Measurements from ENCODE around the gene CEP250.
A peak's percentile ranks its signal among the peaks of the same experiment; 100 is the strongest.
"Not testable (repeated sequence)": the region's sequence is repeated elsewhere in the genome, so short reads cannot be mapped to it uniquely, and the experiment has no call there.

The CEP250 gene

DNA sequence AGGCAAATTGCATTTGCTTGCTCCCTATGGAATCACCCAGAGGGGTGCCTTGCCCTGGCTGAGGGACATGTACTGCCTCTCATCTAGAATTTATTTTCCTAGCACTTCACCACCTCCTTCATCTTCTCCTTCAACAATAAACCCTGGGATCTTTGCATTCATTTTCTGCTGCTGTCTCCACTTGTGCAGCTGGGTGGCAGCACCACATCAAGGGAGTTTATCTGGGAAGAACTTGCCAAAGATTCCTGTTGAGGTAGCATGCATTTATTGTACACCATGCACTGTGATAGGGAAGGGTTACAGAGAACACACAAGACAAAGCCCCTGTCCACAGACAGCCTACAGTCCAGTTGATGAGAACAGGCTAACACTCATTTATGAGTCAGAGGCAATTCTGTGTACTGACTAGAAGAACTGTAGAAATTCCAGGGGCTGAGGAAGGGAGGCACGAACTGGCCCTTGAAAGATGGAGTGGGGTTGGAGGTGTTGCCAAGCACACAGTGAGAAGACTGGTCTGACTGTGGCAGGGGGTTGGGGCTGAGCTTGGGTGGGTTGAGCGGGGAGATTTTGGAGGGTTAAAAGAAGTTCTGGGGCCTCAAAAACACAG, 56.5 kb downstream of the CEP250 start:
- H3K36me3 ChIP-seq (ENCODE audit: insufficient read depth, low read length) = no peaks in the 10 kb centered on the region
- H3K9ac ChIP-seq (ENCODE audit: low read depth, low read length) = no peak overlapping the region
- H3K9me3 ChIP-seq (ENCODE audit: control insufficient read depth, insufficient read depth, low read length) = no peaks in the 10 kb centered on the region
- no peaks in the 10 kb centered on the region for H3K4me1 ChIP-seq (ENCODE audit: insufficient read depth, low read length)

GRCh38 chr20:35514371-35514932, 59.1 kb downstream of the CEP250 start:
- Histone ChIP-seq H3K36me3 (ENCODE audit: insufficient read depth, low read length) (no peaks in the 10 kb centered on the region), H3K4me1 (ENCODE audit: insufficient read depth, low read length) (no peaks in the 10 kb centered on the region), H3K9me3 (ENCODE audit: control insufficient read depth, insufficient read depth, low read length) (no peaks in the 10 kb centered on the region), H3K9ac (ENCODE audit: low read depth, low read length) (no peak overlapping the region)

GRCh38 chr20:35515341-35515740, 59.9 kb downstream of the CEP250 start:
- no peaks in the 10 kb centered on the region for H3K4me1 ChIP-seq (ENCODE audit: insufficient read depth, low read length)
- no peaks in the 10 kb centered on the region for H3K9me3 ChIP-seq (ENCODE audit: control insufficient read depth, insufficient read depth, low read length)
- no peaks in the 10 kb centered on the region for H3K36me3 ChIP-seq (ENCODE audit: insufficient read depth, low read length)
- H3K9ac ChIP-seq (ENCODE audit: low read depth, low read length) = no peak overlapping the region

DNA sequence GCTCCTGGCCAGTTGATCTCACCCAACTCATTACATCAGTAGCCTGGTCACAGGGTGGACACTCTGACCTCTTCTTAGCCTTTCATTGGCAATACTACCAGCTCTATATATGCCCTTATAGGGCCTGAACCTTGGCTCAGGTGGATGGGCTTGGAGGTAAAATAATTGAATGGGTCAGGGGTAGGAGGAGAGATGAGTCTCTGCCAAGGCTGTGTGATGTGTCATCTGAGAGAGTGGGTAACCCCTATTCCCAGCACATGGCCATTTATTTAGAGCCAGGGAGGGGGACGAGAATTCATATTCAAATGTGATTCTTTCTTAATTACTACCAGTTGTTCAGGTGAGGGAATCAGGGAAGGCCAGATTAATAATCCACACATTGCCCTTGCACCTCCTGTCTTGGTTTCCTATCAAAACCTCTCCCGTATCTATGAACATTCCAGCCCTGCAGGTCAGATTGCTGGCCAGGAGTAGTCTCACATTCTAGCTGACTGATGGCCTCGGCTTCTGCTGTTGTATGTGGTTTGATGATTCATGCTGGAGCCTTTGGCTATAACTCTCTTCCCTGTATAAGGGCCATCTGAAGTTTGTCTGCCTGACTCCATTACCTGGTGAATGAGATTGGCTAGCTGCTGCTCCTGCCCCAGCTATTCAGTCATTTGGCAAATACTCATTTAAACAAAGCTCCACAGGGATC, 60.7 kb downstream of the CEP250 start:
- H3K36me3 ChIP-seq (ENCODE audit: insufficient read depth, low read length) = no peaks in the 10 kb centered on the region
- no peaks in the 10 kb centered on the region for H3K9me3 ChIP-seq (ENCODE audit: control insufficient read depth, insufficient read depth, low read length)
- H3K4me1 ChIP-seq (ENCODE audit: insufficient read depth, low read length) = no peaks in the 10 kb centered on the region
- no peak overlapping the region for H3K9ac ChIP-seq (ENCODE audit: low read depth, low read length)

DNA sequence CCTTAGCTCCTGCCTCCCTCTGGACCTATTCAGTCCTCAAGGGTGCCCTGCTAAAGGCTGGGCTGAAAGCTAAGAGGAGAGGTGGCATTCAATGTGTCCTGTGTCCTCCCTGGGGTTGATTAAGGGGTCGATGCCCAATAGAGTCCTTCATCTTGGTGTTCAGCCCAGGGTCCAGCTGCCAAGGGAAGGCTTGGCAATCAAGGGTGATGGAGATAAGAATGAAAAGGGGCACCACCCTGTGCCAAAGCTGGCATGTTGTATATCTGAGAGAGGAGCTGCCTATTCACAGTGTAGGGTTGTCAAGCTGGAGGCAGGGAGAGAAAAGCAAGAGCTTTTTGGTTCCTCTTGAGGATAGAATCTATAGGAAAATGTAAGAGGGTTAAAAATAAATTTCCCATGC, 61.7 kb downstream of the CEP250 start:
- H3K4me1 ChIP-seq (ENCODE audit: insufficient read depth, low read length) = no peaks in the 10 kb centered on the region
- H3K36me3 ChIP-seq (ENCODE audit: insufficient read depth, low read length) = no peaks in the 10 kb centered on the region

GRCh38 chr20:35517767-35518166, 62.4 kb downstream of the CEP250 start:
- H3K4me1 ChIP-seq (ENCODE audit: insufficient read depth, low read length); H3K9ac ChIP-seq (ENCODE audit: low read depth, low read length); H3K36me3 ChIP-seq (ENCODE audit: insufficient read depth, low read length); H3K9me3 ChIP-seq (ENCODE audit: control insufficient read depth, insufficient read depth, low read length): not testable (repeated sequence)

More for the DNA sequence above, 61.7 kb downstream of the CEP250 start:
- Histone ChIP-seq H3K9ac (ENCODE audit: low read depth, low read length) (no peak overlapping the region), H3K9me3 (ENCODE audit: control insufficient read depth, insufficient read depth, low read length) (no peaks in the 10 kb centered on the region)

DNA sequence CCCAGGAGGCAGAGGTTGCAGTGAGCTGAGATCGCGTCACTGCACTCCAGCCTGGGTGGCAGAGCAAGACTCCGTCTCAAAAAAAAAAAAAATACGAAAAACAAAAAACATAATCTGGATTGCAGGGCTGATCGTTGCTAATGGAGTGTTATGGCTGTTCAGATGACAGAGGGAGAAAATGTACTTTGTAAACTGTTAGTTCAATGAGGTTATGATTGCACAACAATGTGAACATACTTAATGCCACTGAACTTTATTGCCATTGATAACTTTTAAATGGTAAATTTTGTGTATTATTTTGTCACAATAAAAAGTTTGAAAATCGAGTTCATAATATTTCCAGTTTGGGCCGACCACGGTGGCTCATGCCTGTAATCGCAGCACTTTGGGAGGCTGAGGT, 63.6 kb downstream of the CEP250 start:
- Histone ChIP-seq H3K9ac (ENCODE audit: low read depth, low read length) (no peak overlapping the region), H3K9me3 (ENCODE audit: control insufficient read depth, insufficient read depth, low read length) (no peaks in the 10 kb centered on the region), H3K36me3 (ENCODE audit: insufficient read depth, low read length) (no peaks in the 10 kb centered on the region), H3K4me1 (ENCODE audit: insufficient read depth, low read length) (no peaks in the 10 kb centered on the region)

GRCh38 chr20:35523298-35523888, 68.0 kb downstream of the CEP250 start:
- H3K9ac ChIP-seq (ENCODE audit: low read depth, low read length) = no peak overlapping the region

DNA sequence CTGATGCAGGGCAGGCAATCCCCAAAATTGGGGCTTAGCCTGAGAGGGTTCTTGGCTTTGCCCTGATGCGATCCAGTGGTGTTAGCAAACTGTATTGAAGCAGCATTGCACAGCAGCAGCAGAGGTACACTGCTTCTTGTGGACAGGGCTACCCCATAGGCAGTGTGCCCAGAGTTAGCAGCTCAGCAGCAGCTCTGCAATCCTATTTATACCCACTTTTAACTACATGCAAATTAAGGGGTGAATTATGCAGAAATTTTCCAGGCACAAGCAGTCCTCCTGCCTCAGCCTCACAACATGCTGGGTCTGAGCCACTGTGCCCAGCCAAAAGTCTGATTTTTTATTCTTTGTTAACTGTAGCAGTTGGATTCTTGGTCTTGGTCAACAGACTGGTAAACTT, 70.2 kb downstream of the CEP250 start:
- Histone ChIP-seq H3K4me1 (ENCODE audit: insufficient read depth, low read length) (no peaks in the 10 kb centered on the region), H3K36me3 (ENCODE audit: insufficient read depth, low read length) (no peaks in the 10 kb centered on the region), H3K9me3 (ENCODE audit: control insufficient read depth, insufficient read depth, low read length) (no peaks in the 10 kb centered on the region; the same call in 1 of the 2 replicates), H3K9ac (ENCODE audit: low read depth, low read length) (no peak overlapping the region)

More at GRCh38 chr20:35523298-35523888, 68.0 kb downstream of the CEP250 start:
- H3K36me3 ChIP-seq (ENCODE audit: insufficient read depth, low read length) = no peaks in the 10 kb centered on the region
- no peaks in the 10 kb centered on the region for H3K4me1 ChIP-seq (ENCODE audit: insufficient read depth, low read length)
- no peaks in the 10 kb centered on the region; the same call in 1 of the 2 replicates for H3K9me3 ChIP-seq (ENCODE audit: control insufficient read depth, insufficient read depth, low read length)

GRCh38 chr20:35527122-35527769, 71.8 kb downstream of the CEP250 start:
- H3K9ac ChIP-seq (ENCODE audit: low read depth, low read length) = no peak overlapping the region
- no peaks in the 10 kb centered on the region for H3K36me3 ChIP-seq (ENCODE audit: insufficient read depth, low read length)
- no peaks in the 10 kb centered on the region; the same call in 1 of the 2 replicates for H3K9me3 ChIP-seq (ENCODE audit: control insufficient read depth, insufficient read depth, low read length)
- H3K4me1 ChIP-seq (ENCODE audit: insufficient read depth, low read length) = no peaks in the 10 kb centered on the region

DNA sequence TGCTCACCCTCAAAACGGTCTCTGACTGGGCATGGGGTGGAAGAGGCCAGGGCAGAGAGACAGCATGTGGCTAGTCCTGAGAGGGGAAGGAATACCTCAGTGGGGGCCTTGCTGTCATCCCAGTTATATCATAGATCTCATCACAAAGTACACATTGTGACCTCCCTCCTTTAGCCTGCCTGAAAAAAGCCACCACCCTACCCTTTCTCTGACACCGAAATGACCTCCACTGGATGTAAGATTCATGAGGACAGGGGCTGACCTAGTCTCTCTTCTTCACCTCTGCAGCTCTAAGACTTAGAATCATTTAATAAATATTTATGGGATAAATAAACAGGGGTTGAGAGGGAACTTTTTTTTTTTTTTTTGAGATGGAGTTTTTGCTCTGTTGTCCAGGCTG, 74.2 kb downstream of the CEP250 start, which contains the start of gene C20orf173:
Gene C20orf173, minus strand, starts transcription at position 101 of the 400 bp plus-strand sequence. CDS start 279 bp downstream, outside the sequence.
- H3K9me3 ChIP-seq (ENCODE audit: control insufficient read depth, insufficient read depth, low read length) = no peaks in the 10 kb centered on the region; the same call in 1 of the 2 replicates
- no peak within 1 kb of the TSS for H3K9ac ChIP-seq (ENCODE audit: low read depth, low read length)
- no peaks in the 10 kb centered on the region for H3K36me3 ChIP-seq (ENCODE audit: insufficient read depth, low read length)
- H3K4me1 ChIP-seq (ENCODE audit: insufficient read depth, low read length) = no peaks in the 10 kb centered on the region

GRCh38 chr20:35539756-35540212, 84.4 kb downstream of the CEP250 start:
- H3K9ac ChIP-seq (ENCODE audit: low read depth, low read length) = peak overlapping the region; percentile 46
- no peaks in the 10 kb centered on the region for H3K9me3 ChIP-seq (ENCODE audit: control insufficient read depth, insufficient read depth, low read length)
- no peaks in the 10 kb centered on the region for H3K36me3 ChIP-seq (ENCODE audit: insufficient read depth, low read length)
- H3K4me1 ChIP-seq (ENCODE audit: insufficient read depth, low read length) = no peaks in the 10 kb centered on the region

- Histone ChIP-seq H3K36me3 (ENCODE audit: insufficient read depth, low read length) (no peaks in the 10 kb centered on the region), H3K9ac (ENCODE audit: low read depth, low read length) (peak overlapping the region; percentile 68), H3K4me1 (ENCODE audit: insufficient read depth, low read length) (no peaks in the 10 kb centered on the region), H3K9me3 (ENCODE audit: control insufficient read depth, insufficient read depth, low read length) (no peaks in the 10 kb centered on the region)
These were observed 85.9 kb downstream of the CEP250 start for GRCh38 chr20:35541118-35541782.
